CD4-positive, alpha-beta T cell treated with Interferon gamma for 1 hour (primary cell): ENCODE data around the gene PRIMA1.

Source experiments
- DNase-seq: peaks from one replicate; pipeline ENCODE4 v3.0.0-alpha.2; 2020

PRIMA1 gene

DNA sequence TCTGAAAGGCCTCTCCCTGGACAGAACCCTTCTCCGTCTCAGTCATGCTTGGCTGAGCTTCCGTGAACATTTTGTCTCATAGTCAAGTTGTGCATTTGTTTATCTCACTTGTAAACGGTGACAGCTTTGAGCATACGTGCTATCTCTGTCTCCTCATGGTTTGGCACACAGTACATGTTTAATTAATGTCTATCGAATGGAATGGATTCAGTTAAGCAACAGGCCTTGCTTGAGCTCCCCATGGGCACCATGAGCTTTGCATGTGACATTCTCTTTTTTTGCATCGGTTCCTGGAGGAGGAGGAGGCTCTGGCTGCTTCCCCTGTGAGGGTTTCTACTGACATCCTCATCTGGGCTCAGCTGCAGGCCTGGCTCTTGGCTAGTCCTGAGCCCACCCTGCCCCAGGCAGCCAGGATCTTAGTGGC is 80.0 kb downstream of the PRIMA1 start:
- DNase-seq = no peak

DNA sequence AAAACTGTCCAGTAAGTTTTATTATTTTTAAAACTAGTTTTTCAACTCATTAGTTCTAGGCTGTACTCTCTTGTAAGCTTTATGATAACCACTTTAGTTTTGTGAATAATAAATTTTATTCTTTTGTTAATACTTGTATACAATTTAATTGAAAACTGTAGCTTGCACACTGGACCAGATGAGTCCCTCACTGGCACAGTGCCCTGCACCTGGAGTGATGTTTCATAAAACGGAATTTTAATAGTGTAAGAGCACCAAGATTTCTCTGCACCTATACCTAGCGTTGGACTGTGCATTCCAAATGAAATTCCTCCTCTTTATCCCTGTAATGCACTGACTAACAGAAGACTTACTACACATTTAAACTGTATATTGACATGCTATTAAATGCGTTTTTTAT is 80.8 kb downstream of the PRIMA1 start:
- DNase-seq = no peak

DNA sequence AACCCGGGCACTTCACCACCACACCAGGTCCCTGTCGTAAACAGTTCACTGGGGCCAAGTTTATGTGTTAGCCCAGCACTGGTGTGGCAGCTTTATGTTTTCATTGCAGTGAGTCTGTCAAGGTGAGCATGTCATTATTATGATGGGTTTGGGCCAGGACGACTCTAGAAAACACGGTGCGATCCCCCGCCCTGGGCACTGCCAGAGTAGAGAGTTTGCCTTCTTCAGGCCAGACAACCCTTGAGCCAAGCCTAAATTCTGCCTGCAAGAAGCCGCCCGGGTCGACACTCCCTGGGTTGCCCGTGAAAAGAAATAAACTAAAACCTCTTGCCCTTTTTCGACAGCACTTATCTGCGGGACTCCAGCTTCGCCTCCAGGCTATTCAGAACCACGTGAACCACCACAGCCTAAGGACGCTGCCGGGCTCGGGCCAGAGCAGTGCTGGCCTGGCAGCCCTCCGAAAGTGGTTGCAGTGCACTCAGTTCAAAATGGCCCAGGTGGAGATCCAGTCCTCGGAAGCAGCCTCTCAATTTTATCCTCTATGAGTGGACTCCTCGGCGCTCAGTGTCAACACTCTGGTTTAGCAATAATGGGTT is 81.8 kb downstream of the PRIMA1 start:
- DNase-seq = no peak

DNA sequence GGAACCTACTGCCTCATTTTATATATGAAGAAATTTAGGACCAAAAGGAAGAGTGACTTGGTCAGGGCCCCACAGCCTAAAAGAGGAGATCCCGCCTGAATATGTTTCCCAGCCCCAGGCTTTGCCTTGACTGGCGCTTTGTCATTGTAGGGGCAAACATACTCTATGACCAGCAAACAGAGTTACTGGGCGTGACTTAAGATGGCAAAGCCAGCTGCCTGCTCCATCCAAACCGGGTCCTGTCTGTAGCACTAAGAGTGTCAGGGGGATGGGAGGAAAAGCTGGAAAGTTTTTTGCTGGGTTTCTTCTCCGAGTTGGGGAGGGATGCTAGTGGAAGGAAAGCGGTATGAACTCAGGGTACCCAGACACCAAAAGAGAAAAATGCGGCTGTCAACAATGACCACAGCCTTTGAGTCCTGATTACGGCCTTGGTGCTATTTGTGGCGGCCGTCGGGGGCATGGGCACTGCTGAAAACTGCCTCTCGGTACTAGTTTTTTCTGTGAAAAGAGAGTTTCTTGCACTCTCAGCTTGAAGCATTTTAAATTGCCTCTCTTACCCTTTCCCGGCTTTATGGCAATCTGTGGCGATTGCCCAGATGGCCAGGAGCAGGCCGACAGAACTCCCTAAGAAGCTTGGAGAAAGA is 82.7 kb downstream of the PRIMA1 start:
- DNase-seq = no peak

DNA sequence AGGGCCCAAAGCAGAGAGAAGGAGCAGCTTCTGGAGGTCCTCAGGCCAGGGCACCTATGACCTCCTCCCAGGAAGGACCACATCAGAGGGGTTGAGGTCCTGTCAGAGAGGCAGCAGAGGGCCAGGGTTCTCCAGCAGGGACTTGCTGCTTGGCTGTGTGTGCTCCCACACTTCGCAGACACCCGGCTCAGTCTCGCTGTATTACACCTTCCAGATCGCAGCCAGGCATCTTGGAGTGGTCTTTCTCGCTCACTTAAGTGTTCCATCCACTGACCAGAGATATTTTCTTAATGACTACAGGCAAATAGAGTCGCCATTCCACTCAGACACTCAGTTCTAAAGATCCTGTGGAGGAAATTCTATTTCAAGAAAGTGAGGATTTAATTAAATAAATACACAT is 84.3 kb downstream of the PRIMA1 start:
- DNase-seq = no peak

DNA sequence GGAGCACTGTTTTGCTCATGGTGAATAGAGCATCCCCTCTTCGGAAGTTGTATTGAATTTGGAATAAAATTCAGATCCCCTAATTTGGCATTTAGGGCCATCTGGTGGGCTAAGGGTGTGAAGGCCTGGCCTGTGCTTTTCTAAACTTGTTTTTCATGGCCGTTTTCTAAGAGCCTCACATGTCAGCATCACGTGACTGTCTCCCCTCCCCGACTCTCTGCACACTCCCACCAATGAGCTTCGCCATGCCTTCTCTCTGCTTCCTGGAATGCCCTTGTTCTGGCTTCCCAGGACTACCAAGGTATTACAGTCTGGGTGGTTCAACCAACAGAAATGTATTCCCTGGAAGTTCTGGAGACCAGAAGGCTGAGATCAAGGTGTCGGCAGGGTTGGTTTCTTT is 85.3 kb downstream of the PRIMA1 start:
- DNase-seq = no peak

DNA sequence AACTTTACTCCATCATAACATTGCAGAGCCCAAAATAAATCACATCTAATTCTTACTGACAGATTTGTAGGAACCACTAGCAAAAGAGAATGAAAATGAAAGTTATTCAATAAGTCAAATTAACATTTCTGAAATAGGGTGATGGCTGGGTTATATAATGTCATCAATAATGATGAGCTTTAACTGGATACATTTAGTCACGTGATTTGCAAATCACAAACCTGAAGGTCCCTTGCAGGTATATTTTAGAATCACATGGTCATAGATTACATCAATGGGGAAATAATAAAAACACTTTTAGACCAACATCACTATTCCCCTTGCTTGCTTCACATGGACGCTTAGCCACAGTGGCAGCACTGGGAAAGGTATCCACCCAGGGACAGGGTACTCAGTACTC is 86.7 kb downstream of the PRIMA1 start:
- no peak for DNase-seq

DNA sequence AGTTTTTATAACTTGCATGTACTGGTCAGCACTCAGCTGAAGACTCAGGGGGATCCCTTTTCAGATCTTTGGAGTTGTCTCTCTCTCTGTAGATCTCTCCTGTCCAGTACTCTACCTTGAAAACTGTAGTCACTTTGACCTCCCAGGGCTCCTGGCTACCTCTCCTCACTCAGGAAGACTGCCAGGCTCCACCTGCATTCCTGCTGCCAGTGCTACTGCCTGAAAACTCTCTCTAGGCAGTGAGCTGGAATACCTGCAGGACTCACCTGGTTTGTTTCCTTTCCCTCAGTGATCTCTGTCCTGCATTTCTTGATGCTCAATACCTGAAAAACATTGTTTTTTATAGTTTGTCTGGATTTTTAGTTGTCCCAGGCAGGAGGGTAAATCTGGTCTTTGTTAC is 87.4 kb downstream of the PRIMA1 start:
- DNase-seq = no peak

DNA sequence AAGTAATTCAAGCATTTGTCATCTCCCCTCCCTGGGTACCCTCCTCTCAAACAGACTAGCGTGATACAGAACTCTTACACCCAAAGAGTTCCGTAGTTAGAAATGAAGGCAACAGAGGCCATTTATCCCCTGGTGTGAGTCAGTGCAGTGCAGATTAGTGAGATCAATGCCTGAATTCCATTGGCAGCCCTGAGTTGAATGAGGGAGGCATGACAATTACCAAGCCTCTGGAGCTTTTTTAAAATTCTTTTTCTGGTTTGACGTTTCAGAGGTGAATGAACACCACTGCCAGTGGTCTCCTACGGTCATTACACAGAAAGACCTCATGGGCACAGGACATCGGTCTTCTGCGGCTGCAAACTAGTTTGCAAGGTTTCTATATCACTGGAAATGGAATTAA is 94.4 kb downstream of the PRIMA1 start:
- DNase-seq = no peak

DNA sequence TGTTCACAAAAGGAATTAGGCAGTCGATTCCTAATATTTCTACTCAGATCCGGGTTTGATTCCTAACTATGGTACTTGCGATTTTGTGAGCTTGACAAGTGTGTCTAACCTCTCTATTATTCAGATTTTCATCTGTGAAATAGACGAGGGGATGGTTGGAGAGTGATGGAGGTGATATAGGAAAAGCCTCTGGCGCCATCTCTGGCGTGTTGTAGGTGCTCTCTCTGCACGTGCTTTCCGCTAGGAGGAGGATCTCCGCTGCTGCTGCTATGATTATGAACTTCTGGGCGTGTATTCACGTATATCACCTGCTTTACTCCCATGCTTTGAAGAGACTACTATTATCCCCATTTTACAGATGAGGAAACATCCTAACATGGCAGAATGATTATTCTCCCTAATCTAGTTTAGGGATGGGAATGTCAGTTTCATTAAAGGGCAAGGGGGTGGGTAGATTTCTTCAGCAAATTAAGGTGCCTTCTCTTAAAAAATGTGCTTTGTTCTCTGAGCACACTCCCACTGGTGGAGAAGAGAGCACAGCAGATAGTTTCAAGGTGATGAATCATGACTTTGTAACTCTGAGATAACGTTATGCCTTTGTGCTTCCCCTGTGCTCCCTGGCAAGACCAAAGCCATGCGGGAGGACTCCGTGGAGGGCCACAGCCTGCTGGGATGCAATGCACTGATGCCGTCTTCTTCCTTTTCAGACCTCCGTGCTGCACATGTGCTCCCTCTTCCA is 97.1 kb downstream of the PRIMA1 start:
- DNase-seq = no peak

DNA sequence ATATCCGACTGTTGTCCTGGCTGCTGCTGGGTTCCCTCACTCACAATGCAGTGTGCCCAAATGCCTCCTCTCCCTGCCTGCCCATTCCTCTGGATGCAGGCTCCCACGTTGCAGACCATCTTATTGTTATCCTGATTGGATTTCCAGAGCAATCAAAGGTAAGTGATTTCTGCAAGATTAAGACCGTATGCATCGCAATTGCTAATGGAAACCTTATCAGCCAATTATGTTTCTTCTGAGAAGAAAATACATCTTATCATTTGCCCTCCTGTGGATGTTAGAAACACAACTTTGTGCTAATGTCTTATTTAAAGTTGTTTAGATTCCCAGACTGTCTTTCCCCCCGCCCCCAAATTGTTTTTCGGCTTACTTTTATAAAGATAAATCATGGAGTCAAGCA is 98.1 kb downstream of the PRIMA1 start:
- no peak for DNase-seq

DNA sequence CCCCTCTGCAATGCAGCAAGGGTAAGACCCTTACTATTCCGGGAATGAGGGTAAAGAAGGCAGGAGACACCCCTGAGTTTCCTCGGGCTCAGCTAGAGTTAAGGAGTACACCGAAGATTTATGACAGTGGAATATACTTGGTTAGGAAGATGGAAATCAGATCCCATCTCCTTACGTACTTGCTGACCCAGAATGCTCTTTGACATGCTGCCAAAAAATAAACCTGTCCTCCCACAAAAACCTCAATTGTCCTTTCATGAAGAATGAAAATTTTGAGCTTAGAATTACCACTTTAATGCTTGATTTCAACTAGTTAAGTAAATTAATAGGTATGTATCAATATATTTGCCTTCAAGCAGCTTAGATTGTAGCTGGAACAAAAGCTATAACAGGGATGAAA is 99.5 kb downstream of the PRIMA1 start:
- DNase-seq = no peak

DNA sequence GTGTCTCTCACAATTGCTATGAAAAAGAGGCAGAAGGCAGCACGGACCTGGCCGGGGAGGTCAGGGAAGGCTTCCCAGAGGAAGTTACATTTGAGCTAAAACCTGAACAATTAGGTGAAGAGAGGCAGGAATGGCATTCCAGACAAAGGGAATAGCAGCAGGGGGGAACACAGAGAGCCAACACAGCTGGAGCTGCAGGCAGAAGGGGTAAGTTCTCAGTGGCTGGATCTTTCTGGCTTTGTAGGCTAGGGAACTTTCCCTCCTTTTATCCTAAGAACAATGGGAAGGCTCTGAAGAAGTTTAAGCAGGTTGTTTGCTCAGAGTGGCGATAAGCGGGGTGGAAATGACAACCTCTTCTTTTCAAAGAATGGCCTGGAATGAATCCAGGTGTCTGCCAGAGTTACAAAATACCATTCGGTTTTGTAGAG is 100.0 kb downstream of the PRIMA1 start:
- no peak for DNase-seq

DNA sequence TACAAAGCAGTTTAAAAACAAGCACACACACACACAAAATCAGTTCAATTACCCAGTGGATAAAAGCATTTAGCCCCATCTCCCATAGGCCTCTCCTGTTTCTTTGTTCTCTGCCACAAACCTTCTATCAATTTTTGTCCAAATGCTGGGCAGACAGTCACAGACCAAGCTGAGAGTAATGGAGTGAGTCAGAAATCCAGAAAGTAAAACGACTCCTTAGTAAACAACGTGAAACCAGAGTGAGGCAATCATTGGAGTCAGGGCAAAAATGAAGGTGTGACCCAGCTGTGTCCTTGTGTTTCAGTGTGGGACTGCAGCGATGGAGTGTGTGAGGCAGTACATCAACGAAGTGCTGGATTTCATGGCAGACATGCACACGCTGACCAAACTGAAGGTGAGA is 102.0 kb downstream of the PRIMA1 start:
- DNase-seq = no peak

DNA sequence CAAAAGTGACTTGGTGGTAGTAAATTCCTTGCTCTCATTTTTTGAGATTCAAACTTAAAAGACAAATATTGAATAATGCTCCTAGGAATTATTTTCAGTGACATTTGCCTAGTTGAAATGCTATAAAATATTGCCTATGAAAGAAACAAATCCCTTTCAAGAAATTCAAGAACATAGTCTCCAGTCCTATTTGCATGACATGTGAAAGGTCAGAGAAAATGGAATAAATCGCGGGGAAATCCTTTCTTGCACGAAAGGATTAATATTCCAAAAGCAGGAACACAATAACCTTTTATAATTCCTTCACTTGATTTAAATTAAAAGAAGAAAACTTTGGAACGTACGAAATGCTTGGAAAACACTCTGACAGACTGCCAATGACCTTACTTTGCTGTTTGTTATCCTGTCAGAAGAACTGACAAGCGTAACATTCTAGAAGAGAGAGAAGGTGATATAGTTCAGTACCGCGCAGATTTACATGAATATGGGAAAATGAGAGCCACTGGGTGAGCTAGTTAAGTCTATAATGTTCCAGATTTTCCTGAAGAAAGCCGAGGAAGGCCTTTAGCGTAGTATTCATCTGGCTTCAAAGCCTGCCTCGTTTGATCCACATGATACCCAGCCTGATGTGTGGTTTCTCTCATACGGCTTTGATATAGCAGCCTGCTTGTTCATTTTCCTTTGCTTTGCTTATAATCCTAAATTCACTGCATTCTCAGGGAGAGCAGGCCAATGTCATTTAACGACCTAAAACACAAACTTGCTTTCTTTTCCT is 103.0 kb downstream of the PRIMA1 start:
- DNase-seq = no peak

DNA sequence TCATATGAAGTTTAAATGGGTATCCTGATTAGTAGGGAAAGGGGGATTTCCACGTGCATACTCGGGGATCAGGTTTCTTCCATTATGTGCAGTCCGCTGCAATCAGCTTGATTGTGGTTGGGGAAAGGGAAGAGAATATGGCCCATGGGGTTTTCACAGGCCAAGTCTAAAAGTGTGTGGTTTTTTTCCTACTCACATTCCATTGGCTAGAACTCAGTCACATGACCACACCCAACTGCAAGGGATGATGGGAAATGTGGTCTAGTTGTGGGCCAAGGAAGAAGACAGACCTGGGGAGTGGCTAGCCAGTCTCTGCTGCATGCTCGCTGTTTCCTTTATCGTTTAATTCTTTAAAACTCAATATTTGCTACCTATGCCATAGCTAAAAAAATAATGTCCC is 105.1 kb downstream of the PRIMA1 start:
- DNase-seq = no peak

DNA sequence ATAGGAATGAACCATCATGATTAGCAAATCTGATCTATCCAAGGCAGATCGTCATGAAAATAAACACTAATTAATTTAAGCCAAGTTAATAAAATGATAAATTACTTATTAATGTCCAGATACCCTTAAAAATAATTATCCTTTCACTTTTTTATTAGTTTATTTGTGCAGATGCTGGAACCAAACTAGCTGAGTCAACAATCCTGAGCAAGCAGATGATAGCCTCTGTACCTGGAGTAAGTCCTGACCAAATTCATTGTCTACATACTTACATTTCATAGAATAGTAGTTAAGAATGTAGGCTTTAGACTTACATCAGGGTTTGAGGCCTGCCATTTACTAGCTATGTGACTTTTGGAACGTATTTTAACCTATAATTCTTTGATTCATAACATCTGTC is 105.8 kb downstream of the PRIMA1 start:
- no peak for DNase-seq

DNA sequence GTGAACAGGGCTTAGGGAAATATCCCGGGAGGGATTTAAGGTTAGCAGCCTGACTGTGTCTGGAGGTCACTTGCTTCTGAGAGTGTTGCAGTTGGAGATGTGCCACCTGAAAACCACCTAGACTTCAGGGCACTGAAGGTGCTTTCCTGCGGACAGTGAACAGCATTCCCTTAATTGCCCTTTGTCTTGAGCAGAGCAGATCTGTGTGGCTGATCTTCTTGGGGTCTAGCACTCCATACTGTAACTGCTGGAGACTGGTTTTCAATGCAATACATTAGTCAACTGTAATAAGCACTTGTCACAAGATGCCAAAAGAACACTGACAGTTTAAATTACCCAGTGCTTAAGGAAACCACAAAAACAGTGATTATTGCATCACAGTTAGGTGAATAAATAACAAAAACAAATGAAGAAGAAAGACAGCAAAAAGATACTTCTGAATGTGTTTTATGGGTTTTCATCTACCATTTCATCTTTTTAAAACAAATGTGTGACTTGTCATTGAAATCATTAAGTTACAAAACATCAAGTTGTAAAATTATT is 111.8 kb downstream of the PRIMA1 start:
- no peak for DNase-seq

DNA sequence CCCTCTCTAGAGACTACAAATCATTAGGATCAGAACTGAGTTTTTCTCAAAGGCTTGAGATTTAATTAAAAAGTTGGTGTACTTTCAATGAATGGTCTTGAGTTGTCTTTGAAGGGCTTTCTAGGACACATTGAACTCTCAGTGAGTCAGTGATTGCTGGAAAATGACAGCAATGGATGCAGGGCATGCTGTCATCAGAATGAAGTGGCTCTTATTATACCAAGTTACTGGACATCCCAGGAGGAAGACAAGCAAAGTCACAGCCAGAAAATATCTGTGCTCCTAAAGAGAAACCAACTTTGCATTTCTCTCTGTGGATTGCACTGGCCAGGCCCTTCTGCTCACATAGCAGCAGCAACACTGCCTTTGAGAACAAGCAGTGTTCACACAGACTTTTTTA is 112.6 kb downstream of the PRIMA1 start:
- DNase-seq = no peak

DNA sequence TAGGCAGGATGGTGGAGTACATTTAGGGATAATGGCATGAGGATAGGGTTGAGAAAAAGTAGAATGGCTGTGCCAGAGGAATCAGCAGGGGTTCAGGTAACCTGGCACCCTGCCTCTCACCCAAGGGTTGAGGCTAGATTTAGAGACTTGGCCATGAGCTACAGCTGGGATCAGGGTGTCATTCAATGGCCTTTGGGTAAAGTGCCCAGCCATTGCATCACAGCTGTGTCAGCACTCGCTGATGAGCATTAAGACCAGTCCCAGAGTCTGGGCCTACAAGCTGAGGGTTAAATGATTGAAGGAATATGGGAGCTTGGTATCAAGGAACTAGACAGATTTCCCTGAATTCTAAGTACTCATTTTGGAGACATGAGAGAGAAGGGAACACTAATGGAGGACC is 113.9 kb downstream of the PRIMA1 start:
- DNase-seq = no peak

DNA sequence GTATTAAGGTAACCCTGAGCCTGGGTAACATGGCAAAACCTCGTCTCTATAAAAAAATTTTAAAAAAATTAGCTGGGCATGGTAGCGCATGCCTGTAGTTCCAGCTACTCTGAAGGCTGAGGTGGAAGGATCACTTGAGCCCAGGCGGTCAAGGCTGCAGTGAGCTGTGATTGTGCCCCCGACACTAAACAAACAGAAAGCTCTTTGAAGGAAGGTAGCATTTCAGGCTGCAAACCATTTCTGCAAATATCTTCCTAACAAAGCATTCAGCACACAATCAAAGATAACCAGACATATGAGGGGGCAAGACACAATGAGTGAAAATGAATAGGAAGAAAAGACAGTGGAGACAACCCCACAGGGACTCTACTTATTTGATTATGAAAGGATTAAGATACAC is 118.7 kb downstream of the PRIMA1 start:
- DNase-seq = no peak
